CD4-positive, alpha-beta T cell (primary cell): ENCODE results near the gene CCDC102B. TPM values are rescaled to one million over a fixed set of nuclear protein-coding genes. Genes with fewer than 3 reads are reported as not detected.

Experiments used
- ATAC-seq: fragments of 200-7000 bp; cut with Tn5 transposase; one replicate; pipeline ENCODE4 v1.10.0; 2022; ENCODE audit warnings: mild to moderate bottlenecking; ENCODE audit not compliant: poor library complexity
- CTCF ChIA-PET: fragments of 350-600 bp; sonication (Branson Sonifier 250); formaldehyde crosslinking; loops from one replicate; lab custom pipeline; 2021; ENCODE audit warnings: antibody characterized with exemption, inconsistent platforms; lab: Charles Lee
- POLR2A ChIA-PET: fragments of 350-600 bp; sonication (Branson Sonifier 250); formaldehyde crosslinking; loops from one replicate; lab custom pipeline; 2021; ENCODE audit warnings: antibody characterized with exemption, inconsistent platforms; lab: Charles Lee
- DNase-seq, 14 experiments: peaks; one replicate each; pipeline ENCODE4 v3.0.0-alpha.2; 2013 to 2020; ENCODE audit warnings: mixed read lengths in 2 of 14
- H3K27ac ChIP-seq, 2 donors: one replicate each; pipeline versions ENCODE4 v1.5.1 to v1.7.0; 2013; ENCODE audit warnings: low read length in 2 of 2, low read depth in 1 of 2, mild to moderate bottlenecking in 1 of 2
- H3K27me3 ChIP-seq, 2 experiments: 1 replicate in 1 of 2; 2 replicates in 1 of 2; pipeline versions ENCODE4 v1.6.1 to v1.7.0; 2013; ENCODE audit warnings: low read length in 2 of 2, control low read depth in 1 of 2, mild to moderate bottlenecking in 1 of 2, moderate library complexity in 1 of 2; ENCODE audit not compliant: insufficient read depth in 2 of 2, control insufficient read depth in 1 of 2
- H3K36me3 ChIP-seq: one replicate; pipeline ENCODE4 v1.6.1; 2013; ENCODE audit warnings: low read length, control low read depth; ENCODE audit not compliant: insufficient read depth
- H3K4me1 ChIP-seq: one replicate; pipeline ENCODE4 v1.6.1; 2013; ENCODE audit warnings: low read length, control low read depth; ENCODE audit not compliant: insufficient read depth
- H3K4me3 ChIP-seq: one replicate; pipeline ENCODE4 v1.5.1; 2013; ENCODE audit warnings: mild to moderate bottlenecking, low read length, moderate library complexity
- H3K9me3 ChIP-seq, 2 experiments: 1 replicate in 1 of 2; 2 replicates in 1 of 2; pipeline versions ENCODE4 v1.6.1 to v1.7.0; 2013; ENCODE audit warnings: low read length in 2 of 2, mild to moderate bottlenecking in 2 of 2, control low read depth in 1 of 2, moderate library complexity in 1 of 2; ENCODE audit not compliant: control insufficient read depth in 1 of 2, insufficient read depth in 1 of 2
- H3K27ac Mint-ChIP-seq: one replicate; pipeline ENCODE4 v1.8.0; 2020; ENCODE audit warnings: mixed read lengths
- H3K27me3 Mint-ChIP-seq: one replicate; pipeline ENCODE4 v1.8.0; 2021; ENCODE audit warnings: mixed read lengths
- H3K36me3 Mint-ChIP-seq: one replicate; pipeline ENCODE4 v1.8.0; 2021; ENCODE audit warnings: low read depth, mixed read lengths
- H3K4me1 Mint-ChIP-seq: one replicate; pipeline ENCODE4 v1.8.0; 2021; ENCODE audit warnings: low read depth, mixed read lengths
- H3K4me3 Mint-ChIP-seq: one replicate; pipeline ENCODE4 v1.8.0; 2020; ENCODE audit warnings: mild to moderate bottlenecking, mixed read lengths
- H3K9me3 Mint-ChIP-seq: one replicate; pipeline ENCODE4 v1.8.0; 2020; ENCODE audit warnings: mixed read lengths
- CTCF ChIP-seq: fragments of 200-600 bp; IDR thresholded peaks from one replicate; pipeline ENCODE4 v1.8.0; 2022; ENCODE audit warnings: antibody characterized with exemption, mild to moderate bottlenecking
- intact Hi-C, 2 experiments: fragments of 100-400 bp; cut with DNase I in 1 of 2; cut with micrococcal nuclease in 1 of 2; formaldehyde crosslinking; loops; one replicate each; pipeline versions ENCODE4 v1.15.1 to v1.9.0; 2023 to 2025; cut with DNase I, micrococcal nuclease
- total RNA-seq, 174 experiments: library from RNA in 2 of 174; stranded (reverse) in 2 of 174; gene quantifications; one replicate each; pipeline ENCODE4 v1.2.3 and lab custom pipeline; 2021 to 2026

Gene CCDC102B
- total RNA-seq, 2 experiments from 2014 or later: 2.6 to 3.0 TPM

- H3K27me3 Mint-ChIP-seq: no peaks in the 10 kb centered on the region
- no peaks in the 10 kb centered on the region for H3K4me1 Mint-ChIP-seq
- DNase-seq (no peak), ATAC-seq (no peak)
- ChIA-PET POLR2A (no interaction called here), CTCF (no interaction called here)
- no peak for TF ChIP-seq CTCF
- no peaks in the 10 kb centered on the region for H3K27me3 ChIP-seq
- peaks cover 0 to 4% of the 10 kb centered on the region in 2 experiments for H3K9me3 ChIP-seq
- no peak overlapping the region for H3K4me3 ChIP-seq
- H3K27ac ChIP-seq: no peak overlapping the region
- intact Hi-C loops: no loop called here
- no peaks in the 10 kb centered on the region for H3K4me1 ChIP-seq
- H3K36me3 ChIP-seq: no peaks in the 10 kb centered on the region
- no peak overlapping the region for H3K27ac Mint-ChIP-seq
- H3K4me3 Mint-ChIP-seq: no peak overlapping the region
- no peaks in the 10 kb centered on the region for H3K9me3 Mint-ChIP-seq
- no peaks in the 10 kb centered on the region for H3K36me3 Mint-ChIP-seq
Measured at GRCh38 chr18:69102959-69103358, 305.1 kb downstream of the CCDC102B start.

Other genes with a start within 250 kb of the CCDC102B start
- gene TMX3, start 83.0 kb upstream of the CCDC102B start, total RNA-seq: 10 to 100 TPM; 30.9 to 33.3 TPM